Measurements from ENCODE around the gene HTT. TPM values are rescaled to one million over a fixed set of nuclear protein-coding genes. Genes with fewer than 3 reads are reported as not detected.
A peak's percentile ranks its signal among the peaks of the same experiment; 100 is the strongest.

The HTT gene
- total and polyA plus RNA-seq, 2 of the 13 experiments (the other 11 are each of a cell fraction or from before 2014, with no cell fraction given): 17.5 to 19.5 TPM

DNA sequence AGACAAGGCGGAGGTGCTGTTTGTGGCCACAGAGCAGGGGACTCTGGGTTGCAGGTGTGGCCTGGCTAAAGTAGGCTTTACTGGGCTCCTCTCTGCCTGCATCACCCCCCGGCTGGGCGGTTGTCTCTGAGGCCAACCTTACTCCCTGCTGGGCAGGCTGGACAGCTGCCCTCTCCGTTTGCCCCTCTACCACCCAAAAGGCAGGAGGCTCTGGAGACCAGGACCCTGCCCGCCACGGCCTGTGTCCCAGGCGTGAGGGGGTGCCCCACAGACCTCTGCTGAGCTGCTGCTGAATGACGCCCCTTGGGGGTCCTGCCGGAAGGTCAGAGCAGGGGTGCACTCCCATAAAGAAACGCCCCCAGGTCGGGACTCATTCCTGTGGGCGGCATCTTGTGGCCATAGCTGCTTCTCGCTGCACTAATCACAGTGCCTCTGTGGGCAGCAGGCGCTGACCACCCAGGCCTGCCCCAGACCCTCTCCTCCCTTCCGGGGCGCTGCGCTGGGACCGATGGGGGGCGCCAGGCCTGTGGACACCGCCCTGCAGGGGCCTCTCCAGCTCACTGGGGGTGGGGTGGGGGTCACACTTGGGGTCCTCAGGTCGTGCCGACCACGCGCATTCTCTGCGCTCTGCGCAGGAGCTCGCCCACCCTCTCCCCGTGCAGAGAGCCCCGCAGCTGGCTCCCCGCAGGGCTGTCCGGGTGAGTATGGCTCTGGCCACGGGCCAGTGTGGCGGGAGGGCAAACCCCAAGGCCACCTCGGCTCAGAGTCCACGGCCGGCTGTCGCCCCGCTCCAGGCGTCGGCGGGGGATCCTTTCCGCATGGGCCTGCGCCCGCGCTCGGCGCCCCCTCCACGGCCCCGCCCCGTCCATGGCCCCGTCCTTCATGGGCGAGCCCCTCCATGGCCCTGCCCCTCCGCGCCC is 1.1 kb upstream of the HTT start (continued):
- no peak for TF ChIP-seq STAT5B (CRISPR knock-in tag; IDR thresholded peaks at IDR 0.05)
- TF ChIP-seq HDAC6 (IDR thresholded peaks at IDR 0.05; ENCODE audit: low read depth, low read length): no peak
- no peak; the same call in 1 of the 2 replicates for TF ChIP-seq ZNF776 (CRISPR knock-in tag; IDR thresholded peaks at IDR 0.05)
- TF ChIP-seq FIP1L1 (IDR thresholded peaks at IDR 0.05; ENCODE audit: borderline replicate concordance, insufficient read depth, low read depth, low read length): no peak
- no peak for TF ChIP-seq IRX3 (CRISPR knock-in tag; IDR thresholded peaks at IDR 0.05; ENCODE audit: borderline replicate concordance, low read depth)
- 0 out of 2 replicates have a peak, but pooled peaks have one; percentile 33 for TF ChIP-seq ZNF263 (CRISPR knock-in tag; IDR thresholded peaks at IDR 0.05)
- TF ChIP-seq NFE2L2 (IDR thresholded peaks at IDR 0.05; ENCODE audit: low read length): no peak
- no peak; the same call in 1 of the 2 replicates for TF ChIP-seq SMAD1 (CRISPR knock-in tag; IDR thresholded peaks at IDR 0.05; ENCODE audit: borderline replicate concordance, low read depth)
- TF ChIP-seq GTF3A (CRISPR knock-in tag; conservative IDR thresholded peaks at IDR 0.05): no peak
- TF ChIP-seq, protein P1, sequence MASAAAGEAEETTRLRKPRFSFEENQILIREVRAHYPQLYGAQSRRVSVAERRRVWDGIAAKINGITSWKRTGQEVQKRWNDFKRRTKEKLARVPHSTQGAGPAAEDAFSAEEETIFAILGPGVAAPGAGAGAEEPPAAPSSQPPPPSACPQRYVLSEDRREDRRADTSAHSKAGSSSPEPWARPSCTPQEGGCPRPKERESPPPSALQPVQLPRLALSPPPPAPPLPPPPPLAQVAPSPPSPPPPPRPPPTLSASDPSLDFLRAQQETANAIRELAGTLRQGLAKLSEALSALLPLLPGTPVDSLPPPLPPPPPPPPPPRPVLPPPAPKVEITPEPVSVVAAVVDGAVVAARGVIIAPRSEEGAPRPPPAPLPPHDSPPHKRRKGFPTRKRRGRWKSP (CRISPR knock-in tag; IDR thresholded peaks at IDR 0.05): peak; percentile 63; the same call in 1 of the 2 replicates
- TF ChIP-seq BORCS8-MEF2B (CRISPR knock-in tag; IDR thresholded peaks at IDR 0.05): peak; percentile 23; the same call in 1 of the 2 replicates
- no peak for TF ChIP-seq NFYC (CRISPR knock-in tag; IDR thresholded peaks at IDR 0.05)
- no peak for TF ChIP-seq ZNF329 (CRISPR knock-in tag; IDR thresholded peaks at IDR 0.05; ENCODE audit: low read depth)
- no peak for TF ChIP-seq HMG20B (CRISPR knock-in tag; conservative IDR thresholded peaks at IDR 0.05)
- TF ChIP-seq, protein P2, sequence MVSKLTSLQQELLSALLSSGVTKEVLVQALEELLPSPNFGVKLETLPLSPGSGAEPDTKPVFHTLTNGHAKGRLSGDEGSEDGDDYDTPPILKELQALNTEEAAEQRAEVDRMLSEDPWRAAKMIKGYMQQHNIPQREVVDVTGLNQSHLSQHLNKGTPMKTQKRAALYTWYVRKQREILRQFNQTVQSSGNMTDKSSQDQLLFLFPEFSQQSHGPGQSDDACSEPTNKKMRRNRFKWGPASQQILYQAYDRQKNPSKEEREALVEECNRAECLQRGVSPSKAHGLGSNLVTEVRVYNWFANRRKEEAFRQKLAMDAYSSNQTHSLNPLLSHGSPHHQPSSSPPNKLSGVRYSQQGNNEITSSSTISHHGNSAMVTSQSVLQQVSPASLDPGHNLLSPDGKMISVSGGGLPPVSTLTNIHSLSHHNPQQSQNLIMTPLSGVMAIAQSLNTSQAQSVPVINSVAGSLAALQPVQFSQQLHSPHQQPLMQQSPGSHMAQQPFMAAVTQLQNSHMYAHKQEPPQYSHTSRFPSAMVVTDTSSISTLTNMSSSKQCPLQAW (CRISPR knock-in tag; IDR thresholded peaks at IDR 0.05): no peak
- TF ChIP-seq, protein P3, sequence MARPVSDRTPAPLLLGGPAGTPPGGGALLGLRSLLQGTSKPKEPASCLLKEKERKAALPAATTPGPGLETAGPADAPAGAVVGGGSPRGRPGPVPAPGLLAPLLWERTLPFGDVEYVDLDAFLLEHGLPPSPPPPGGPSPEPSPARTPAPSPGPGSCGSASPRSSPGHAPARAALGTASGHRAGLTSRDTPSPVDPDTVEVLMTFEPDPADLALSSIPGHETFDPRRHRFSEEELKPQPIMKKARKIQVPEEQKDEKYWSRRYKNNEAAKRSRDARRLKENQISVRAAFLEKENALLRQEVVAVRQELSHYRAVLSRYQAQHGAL (CRISPR knock-in tag; IDR thresholded peaks at IDR 0.05; ENCODE audit: not compliant biosample characterization): no peak
- no peak for TF ChIP-seq ISX (CRISPR knock-in tag; conservative IDR thresholded peaks at IDR 0.05)
- TF ChIP-seq POLR2A (IDR thresholded peaks at IDR 0.05; ENCODE audit: insufficient read depth in 1 of 2, low read depth in 2 of 2, low read length in 2 of 2): peak in 1 of 2 experiments; percentile 75; a peak in 2 of 4 replicates
- TF ChIP-seq, protein P4, sequence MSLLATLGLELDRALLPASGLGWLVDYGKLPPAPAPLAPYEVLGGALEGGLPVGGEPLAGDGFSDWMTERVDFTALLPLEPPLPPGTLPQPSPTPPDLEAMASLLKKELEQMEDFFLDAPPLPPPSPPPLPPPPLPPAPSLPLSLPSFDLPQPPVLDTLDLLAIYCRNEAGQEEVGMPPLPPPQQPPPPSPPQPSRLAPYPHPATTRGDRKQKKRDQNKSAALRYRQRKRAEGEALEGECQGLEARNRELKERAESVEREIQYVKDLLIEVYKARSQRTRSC (CRISPR knock-in tag; IDR thresholded peaks at IDR 0.05; ENCODE audit: low read depth): no peak
- no peak for TF ChIP-seq HNRNPUL1 (IDR thresholded peaks at IDR 0.05; ENCODE audit: low read depth, low read length)
- TF ChIP-seq JARID2 (CRISPR knock-in tag; IDR thresholded peaks at IDR 0.05; ENCODE audit: insufficient replicate concordance): no peak
- TF ChIP-seq, protein P5, sequence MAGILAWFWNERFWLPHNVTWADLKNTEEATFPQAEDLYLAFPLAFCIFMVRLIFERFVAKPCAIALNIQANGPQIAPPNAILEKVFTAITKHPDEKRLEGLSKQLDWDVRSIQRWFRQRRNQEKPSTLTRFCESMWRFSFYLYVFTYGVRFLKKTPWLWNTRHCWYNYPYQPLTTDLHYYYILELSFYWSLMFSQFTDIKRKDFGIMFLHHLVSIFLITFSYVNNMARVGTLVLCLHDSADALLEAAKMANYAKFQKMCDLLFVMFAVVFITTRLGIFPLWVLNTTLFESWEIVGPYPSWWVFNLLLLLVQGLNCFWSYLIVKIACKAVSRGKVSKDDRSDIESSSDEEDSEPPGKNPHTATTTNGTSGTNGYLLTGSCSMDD (CRISPR knock-in tag; IDR thresholded peaks at IDR 0.05): no peak
- TF ChIP-seq PAWR (CRISPR knock-in tag; IDR thresholded peaks at IDR 0.05; ENCODE audit: borderline replicate concordance): no peak
- TF ChIP-seq ZFP1 (CRISPR knock-in tag; IDR thresholded peaks at IDR 0.05): no peak
- no peak for TF ChIP-seq MAFF (IDR thresholded peaks at IDR 0.05; ENCODE audit: low read depth, low read length)
- no peak for TF ChIP-seq TBX3 (IDR thresholded peaks at IDR 0.05; ENCODE audit: borderline replicate concordance)

Data from HepG2 (cell line).